H1 (cell line): ENCODE data around the gene RHCG. TPM values are rescaled to one million over a fixed set of nuclear protein-coding genes. Genes with fewer than 3 reads are reported as not detected.

Source experiments
- BCL11A ChIP-seq, 2 experiments: IDR thresholded peaks; one replicate each; pipeline ENCODE4 v1.6.1; 2011; ENCODE audit warnings: low read depth in 2 of 2, low read length in 2 of 2, mild to moderate bottlenecking in 2 of 2
- CHD2 ChIP-seq: IDR thresholded peaks from 2 replicates; pipeline ENCODE4 v1.6.1; 2012; ENCODE audit warnings: low read length, improper control_type of control experiment
- MAFK ChIP-seq: IDR thresholded peaks from 2 replicates; pipeline ENCODE4 v1.6.1; 2012; ENCODE audit warnings: low read depth, mild to moderate bottlenecking, improper control_type of control experiment, low read length
- PHF8 ChIP-seq: fragments of 200-600 bp; sonication (generic); conservative IDR thresholded peaks from 2 replicates; pipeline ENCODE4 v1.7.1; 2012; ENCODE audit warnings: low read depth, mild to moderate bottlenecking, inconsistent platforms, low read length, moderate library complexity
- RFX5 ChIP-seq: IDR thresholded peaks from 2 replicates; pipeline ENCODE4 v1.6.1; 2011; ENCODE audit warnings: low read depth, low read length, improper control_type of control experiment, borderline replicate concordance
- SIX5 ChIP-seq: IDR thresholded peaks from 2 replicates; pipeline ENCODE4 v1.6.1; 2011; ENCODE audit warnings: mild to moderate bottlenecking, low read depth, low read length
- YY1 ChIP-seq: IDR thresholded peaks from 2 replicates; pipeline ENCODE4 v1.6.1; 2011; ENCODE audit warnings: low read depth, mild to moderate bottlenecking, low read length
- polyA plus RNA-seq, 7 experiments: library from polyadenylated mRNA; depleted of rRNA in 3 of 7; stranded (reverse) in 5 of 7; unstranded in 2 of 7; fragments of >200 nt in 5 of 7; fragments of 200-250 nt in 2 of 7; gene quantifications; 1 replicate in 5 of 7; 2 replicates in 1 of 7; 4 replicates in 1 of 7; pipeline versions ENCODE4 v1.2.1 to v1.2.3, GENCODE V29; 2011 to 2013; ENCODE audit warnings: missing spikeins in 2 of 7, mixed read lengths in 2 of 7
- total RNA-seq: library from RNA; stranded (reverse); fragmentation: NEBNext Ultra II Directional; extraction: Animal tissue kit (Norgen Biotek cat#: 25700); gene quantifications from 2 replicates; pipeline ENCODE4 v1.2.1, GENCODE V29; 2021

Gene RHCG
- total and polyA plus RNA-seq, 2 of the 8 experiments (the other 6 are each of a cell fraction or from before 2014, with no cell fraction given) = 0.68 TPM; not detected in 1

- no peak for TF ChIP-seq MAFK
- no peak for TF ChIP-seq RFX5
- no peak for TF ChIP-seq BCL11A (IDR thresholded peaks at IDR 0.05; ENCODE audit: low read depth in 2 of 2, low read length in 2 of 2)
- TF ChIP-seq PHF8 = no peak
- no peak for TF ChIP-seq CHD2
- no peak for TF ChIP-seq SIX5
- no peak for TF ChIP-seq YY1
Measured at GRCh38 chr15:89480505-89480904, 15.9 kb downstream of the RHCG start (continued).
